Right lobe of liver (tissue), 4 donors: ENCODE results near the gene TRMT10A.

Source experiments
- POLR2A ChIP-seq: fragments of 450-650 bp; IDR thresholded peaks from one replicate; pipeline ENCODE4 v1.6.1; 2017; ENCODE audit warnings: antibody characterized with exemption, mild to moderate bottlenecking
- TF ChIP-seq, protein P1 (sequence below), 4 donors: fragments of 200-600 bp in 3 of 4; fragments of 450-650 bp in 1 of 4; IDR thresholded peaks; one replicate each; pipeline versions ENCODE4 v1.5.1 to v1.8.0; 2016 to 2022; ENCODE audit warnings: antibody characterized with exemption in 4 of 4, mild to moderate bottlenecking in 2 of 4
- donor health status: DM: no; HTN: no; CAD: no.
- donor health status: DM: no; HTN: no; CAD: no.
- donor health status: DM: no; HTN: yes; CAD: no.

DNA sequence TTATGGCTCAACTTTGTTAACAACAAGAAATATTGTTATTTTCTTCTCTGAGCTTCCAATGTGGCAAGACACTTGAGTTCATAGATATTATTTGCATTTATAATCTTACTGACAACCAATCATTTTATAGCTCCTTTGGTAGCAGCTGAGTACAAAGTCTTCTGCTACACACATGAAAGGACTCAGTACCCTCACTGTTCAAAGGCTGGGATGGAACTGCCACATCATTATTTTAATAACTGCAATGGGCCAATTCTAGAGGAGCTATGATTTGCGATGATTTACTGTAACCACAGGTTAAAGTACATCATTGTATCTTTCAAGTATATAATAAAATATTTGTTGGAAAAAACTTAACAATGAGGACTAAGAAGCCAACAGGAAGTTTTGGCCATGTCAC, 21.7 kb upstream of the TRMT10A start:
- TF ChIP-seq, protein P1, sequence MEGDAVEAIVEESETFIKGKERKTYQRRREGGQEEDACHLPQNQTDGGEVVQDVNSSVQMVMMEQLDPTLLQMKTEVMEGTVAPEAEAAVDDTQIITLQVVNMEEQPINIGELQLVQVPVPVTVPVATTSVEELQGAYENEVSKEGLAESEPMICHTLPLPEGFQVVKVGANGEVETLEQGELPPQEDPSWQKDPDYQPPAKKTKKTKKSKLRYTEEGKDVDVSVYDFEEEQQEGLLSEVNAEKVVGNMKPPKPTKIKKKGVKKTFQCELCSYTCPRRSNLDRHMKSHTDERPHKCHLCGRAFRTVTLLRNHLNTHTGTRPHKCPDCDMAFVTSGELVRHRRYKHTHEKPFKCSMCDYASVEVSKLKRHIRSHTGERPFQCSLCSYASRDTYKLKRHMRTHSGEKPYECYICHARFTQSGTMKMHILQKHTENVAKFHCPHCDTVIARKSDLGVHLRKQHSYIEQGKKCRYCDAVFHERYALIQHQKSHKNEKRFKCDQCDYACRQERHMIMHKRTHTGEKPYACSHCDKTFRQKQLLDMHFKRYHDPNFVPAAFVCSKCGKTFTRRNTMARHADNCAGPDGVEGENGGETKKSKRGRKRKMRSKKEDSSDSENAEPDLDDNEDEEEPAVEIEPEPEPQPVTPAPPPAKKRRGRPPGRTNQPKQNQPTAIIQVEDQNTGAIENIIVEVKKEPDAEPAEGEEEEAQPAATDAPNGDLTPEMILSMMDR (IDR thresholded peaks at IDR 0.05) = no peak
- TF ChIP-seq POLR2A = no peak
